ENCODE results near the gene SNX14. TPM values are rescaled to one million over a fixed set of nuclear protein-coding genes. Genes with fewer than 3 reads are reported as not detected.
"Not testable (repeated sequence)": the region's sequence is repeated elsewhere in the genome, so short reads cannot be mapped to it uniquely, and the experiment has no call there.

SNX14 gene, protein sequence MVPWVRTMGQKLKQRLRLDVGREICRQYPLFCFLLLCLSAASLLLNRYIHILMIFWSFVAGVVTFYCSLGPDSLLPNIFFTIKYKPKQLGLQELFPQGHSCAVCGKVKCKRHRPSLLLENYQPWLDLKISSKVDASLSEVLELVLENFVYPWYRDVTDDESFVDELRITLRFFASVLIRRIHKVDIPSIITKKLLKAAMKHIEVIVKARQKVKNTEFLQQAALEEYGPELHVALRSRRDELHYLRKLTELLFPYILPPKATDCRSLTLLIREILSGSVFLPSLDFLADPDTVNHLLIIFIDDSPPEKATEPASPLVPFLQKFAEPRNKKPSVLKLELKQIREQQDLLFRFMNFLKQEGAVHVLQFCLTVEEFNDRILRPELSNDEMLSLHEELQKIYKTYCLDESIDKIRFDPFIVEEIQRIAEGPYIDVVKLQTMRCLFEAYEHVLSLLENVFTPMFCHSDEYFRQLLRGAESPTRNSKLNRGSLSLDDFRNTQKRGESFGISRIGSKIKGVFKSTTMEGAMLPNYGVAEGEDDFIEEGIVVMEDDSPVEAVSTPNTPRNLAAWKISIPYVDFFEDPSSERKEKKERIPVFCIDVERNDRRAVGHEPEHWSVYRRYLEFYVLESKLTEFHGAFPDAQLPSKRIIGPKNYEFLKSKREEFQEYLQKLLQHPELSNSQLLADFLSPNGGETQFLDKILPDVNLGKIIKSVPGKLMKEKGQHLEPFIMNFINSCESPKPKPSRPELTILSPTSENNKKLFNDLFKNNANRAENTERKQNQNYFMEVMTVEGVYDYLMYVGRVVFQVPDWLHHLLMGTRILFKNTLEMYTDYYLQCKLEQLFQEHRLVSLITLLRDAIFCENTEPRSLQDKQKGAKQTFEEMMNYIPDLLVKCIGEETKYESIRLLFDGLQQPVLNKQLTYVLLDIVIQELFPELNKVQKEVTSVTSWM
- total RNA-seq: 10 to 100 TPM; 50.0 to 52.8 TPM

- no peaks in the 10 kb centered on the region for H3K27me3 Mint-ChIP-seq
- H3K4me1 Mint-ChIP-seq: peaks cover 39% of the 10 kb centered on the region
- H3K36me3 Mint-ChIP-seq: peaks cover 42% of the 10 kb centered on the region
- DNase-seq: peak; percentile 85
- peak within 1 kb of the TSS; percentile 94 for H3K4me3 Mint-ChIP-seq
- peak within 1 kb of the TSS; percentile 93 for H3K27ac Mint-ChIP-seq
- peaks cover 3% of the 10 kb centered on the region for H3K9me3 Mint-ChIP-seq
Observed at GRCh38 chr6:85593438-85594196, at the start of gene SNX14. Gene SNX14 (minus strand): TSS chr6:85593858. CDS start chr6:85593718, 140 bp downstream.

- DNase-seq: peak; percentile 99
- peak within 1 kb of the TSS; percentile 92 for H3K4me3 Mint-ChIP-seq
- peaks cover 8% of the 10 kb centered on the region for H3K27me3 Mint-ChIP-seq
- H3K27ac Mint-ChIP-seq: peak within 1 kb of the TSS; percentile 94
- peaks cover 2% of the 10 kb centered on the region for H3K9me3 Mint-ChIP-seq
- peaks cover 46% of the 10 kb centered on the region for H3K36me3 Mint-ChIP-seq
- peaks cover 38% of the 10 kb centered on the region for H3K4me1 Mint-ChIP-seq
Observed at GRCh38 chr6:85642774-85643536, 49.3 kb upstream of the SNX14 start, which contains the start of gene SYNCRIP. Gene SYNCRIP (minus strand): TSS chr6:85642886. CDS start chr6:85641439, 1,447 bp downstream.

DNA sequence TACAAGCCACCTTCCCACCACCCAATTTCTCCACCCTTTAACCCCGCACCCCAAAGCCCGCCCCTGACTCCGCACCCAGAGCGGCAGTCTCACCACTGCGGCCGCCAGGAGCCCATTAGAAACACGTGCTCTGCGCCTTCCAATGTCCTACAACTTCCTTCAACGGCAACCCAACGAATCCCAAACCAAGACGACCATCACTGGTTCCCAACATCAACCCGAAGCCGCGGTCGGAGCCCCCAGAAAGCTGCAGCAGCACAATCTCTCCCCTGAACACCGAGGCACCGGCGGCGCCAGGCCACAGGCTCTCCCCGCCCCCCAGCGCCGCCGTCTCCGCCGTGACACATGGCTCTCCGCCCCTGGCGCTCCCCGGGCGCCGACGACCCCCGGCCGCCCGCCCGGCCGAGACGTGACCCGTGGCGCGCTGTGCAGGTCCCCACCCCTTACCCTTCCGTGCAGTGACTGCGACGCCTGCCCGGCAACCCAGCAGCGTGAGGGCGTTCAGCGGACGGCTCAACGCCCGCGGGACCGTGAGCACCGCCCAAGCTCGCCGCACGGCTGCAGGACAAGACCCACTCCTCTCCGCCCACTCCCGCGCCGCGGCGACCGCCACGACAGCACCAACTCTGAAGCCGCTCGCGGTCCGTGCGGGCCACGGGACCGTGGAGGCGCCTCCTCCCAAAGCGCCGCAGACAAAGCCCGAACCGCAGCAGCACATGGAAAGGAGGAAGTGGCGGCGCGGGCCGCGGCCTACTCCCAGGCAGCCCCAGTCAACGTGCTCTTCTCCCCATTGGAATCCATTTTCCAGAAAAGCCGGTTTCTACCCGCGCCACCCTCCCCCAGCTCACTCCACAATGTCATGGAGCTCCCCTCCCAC is 48.5 kb upstream of the SNX14 start:
- Mint-ChIP-seq H3K4me1 (peaks cover 46% of the 10 kb centered on the region), H3K27ac (peak overlapping the region; percentile 94), H3K4me3 (peak overlapping the region; percentile 92), H3K27me3 (peaks cover 8% of the 10 kb centered on the region), H3K36me3 (peaks cover 55% of the 10 kb centered on the region), H3K9me3 (peaks cover 2% of the 10 kb centered on the region)
- DNase-seq: peak; percentile 61

GRCh38 chr6:85641522-85641896 is 47.9 kb upstream of the SNX14 start:
- H3K36me3 Mint-ChIP-seq: peaks cover 57% of the 10 kb centered on the region
- H3K9me3 Mint-ChIP-seq: peaks cover 2% of the 10 kb centered on the region
- DNase-seq: no peak
- H3K4me1 Mint-ChIP-seq: peaks cover 51% of the 10 kb centered on the region
- H3K4me3 Mint-ChIP-seq: peak overlapping the region; percentile 92
- H3K27me3 Mint-ChIP-seq: peaks cover 8% of the 10 kb centered on the region
- H3K27ac Mint-ChIP-seq: peak overlapping the region; percentile 94

GRCh38 chr6:85640821-85641220 is 47.2 kb upstream of the SNX14 start:
- Mint-ChIP-seq H3K4me1 (peaks cover 53% of the 10 kb centered on the region), H3K27me3 (peaks cover 8% of the 10 kb centered on the region), H3K9me3 (peaks cover 2% of the 10 kb centered on the region), H3K36me3 (peaks cover 59% of the 10 kb centered on the region), H3K27ac (peak overlapping the region; percentile 94), H3K4me3 (peak overlapping the region; percentile 92)
- no peak for DNase-seq

DNA sequence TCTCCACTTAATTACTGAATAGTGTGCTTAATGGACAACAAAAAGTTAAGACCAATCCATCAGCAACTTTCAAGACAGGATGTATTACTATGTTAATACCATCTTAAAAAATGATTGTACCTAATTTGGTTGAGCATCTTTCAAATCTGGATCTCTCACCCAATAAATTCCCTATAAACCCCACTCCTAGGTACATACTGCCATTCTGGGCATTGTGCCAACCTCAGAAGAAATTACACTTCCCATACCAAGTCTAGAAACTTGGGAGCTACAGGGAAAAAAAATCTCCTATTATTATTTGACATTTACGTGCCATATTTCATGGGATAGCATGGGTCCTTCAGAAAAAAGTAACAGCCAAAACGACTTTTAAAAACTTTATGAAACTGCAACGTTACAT is 43.9 kb upstream of the SNX14 start:
- H3K27ac Mint-ChIP-seq: peak overlapping the region; percentile 38
- peaks cover 61% of the 10 kb centered on the region for H3K4me1 Mint-ChIP-seq
- no peaks in the 10 kb centered on the region for H3K9me3 Mint-ChIP-seq
- no peak for DNase-seq
- H3K4me3 Mint-ChIP-seq: peak overlapping the region; percentile 34
- peaks cover 74% of the 10 kb centered on the region for H3K36me3 Mint-ChIP-seq
- peaks cover under 1% of the 10 kb centered on the region for H3K27me3 Mint-ChIP-seq

DNA sequence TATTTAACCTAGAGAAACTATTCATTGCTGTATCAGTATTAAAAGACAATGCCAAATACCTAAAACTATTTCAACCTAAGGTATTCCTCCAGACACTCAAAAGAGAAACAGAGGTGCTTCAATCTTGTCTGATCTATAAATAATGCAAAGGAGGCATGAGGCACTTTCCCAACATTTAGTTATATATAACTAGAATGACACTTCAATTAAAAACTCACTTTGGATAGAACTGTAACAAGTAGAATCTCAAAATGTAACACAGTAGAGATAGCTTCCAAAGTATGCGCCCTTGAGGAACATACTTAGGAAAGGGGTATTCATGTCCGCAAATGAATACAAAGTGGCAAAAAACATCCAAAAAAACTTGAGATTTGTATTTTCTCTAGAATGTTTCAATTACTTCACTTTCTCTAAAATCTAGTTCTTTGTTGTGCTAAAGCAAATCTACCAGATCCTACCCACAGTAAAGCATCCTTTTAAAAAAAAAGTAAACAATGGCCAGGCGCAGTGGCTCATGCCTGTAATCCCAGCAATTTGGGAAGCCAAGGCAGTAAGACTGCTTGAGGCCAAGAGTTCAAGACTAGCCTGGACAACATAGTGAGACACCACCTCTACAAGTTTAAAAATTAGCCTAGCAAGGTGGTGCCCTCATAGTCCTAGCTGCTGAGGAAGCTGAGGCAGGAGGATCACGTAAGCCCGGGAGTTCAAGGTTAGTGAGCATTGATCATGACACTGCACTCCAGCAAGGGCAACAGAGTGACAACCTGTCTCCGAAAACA is 38.7 kb upstream of the SNX14 start:
- peaks cover 70% of the 10 kb centered on the region for H3K36me3 Mint-ChIP-seq
- no peaks in the 10 kb centered on the region for H3K27me3 Mint-ChIP-seq
- peaks cover 56% of the 10 kb centered on the region for H3K4me1 Mint-ChIP-seq
- no peak for DNase-seq
- no peak overlapping the region for H3K4me3 Mint-ChIP-seq
- H3K27ac Mint-ChIP-seq: no peak overlapping the region
- H3K9me3 Mint-ChIP-seq: no peaks in the 10 kb centered on the region

- peaks cover 54% of the 10 kb centered on the region for H3K4me1 Mint-ChIP-seq
- not testable (repeated sequence) for H3K27ac Mint-ChIP-seq, H3K9me3 Mint-ChIP-seq, DNase-seq, H3K4me3 Mint-ChIP-seq, H3K27me3 Mint-ChIP-seq
- H3K36me3 Mint-ChIP-seq: peaks cover 69% of the 10 kb centered on the region
Observed at GRCh38 chr6:85631117-85631516, 37.5 kb upstream of the SNX14 start.

DNA sequence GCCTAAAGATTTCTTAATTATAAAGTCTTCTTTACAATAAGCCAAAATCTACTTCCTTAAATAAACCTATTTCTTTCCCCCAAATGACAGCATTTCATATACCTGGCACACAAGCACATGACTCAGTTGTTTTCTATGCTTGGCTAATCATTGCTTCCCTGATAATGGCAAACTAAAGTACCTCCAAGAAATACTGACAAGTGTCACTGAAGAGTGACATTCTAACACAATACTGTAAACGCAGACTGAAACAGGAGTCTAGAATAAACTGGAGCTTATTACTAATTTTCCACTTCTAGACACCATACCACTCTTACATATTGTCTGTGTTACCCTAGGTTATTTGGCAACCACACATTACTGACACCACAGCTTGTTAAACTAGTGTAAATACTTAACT is 34.7 kb upstream of the SNX14 start:
- Mint-ChIP-seq H3K27me3 (no peaks in the 10 kb centered on the region), H3K9me3 (no peaks in the 10 kb centered on the region), H3K27ac (peak overlapping the region; percentile 31), H3K36me3 (peaks cover 76% of the 10 kb centered on the region), H3K4me1 (peaks cover 61% of the 10 kb centered on the region), H3K4me3 (no peak overlapping the region)
- no peak for DNase-seq

- Mint-ChIP-seq H3K27ac (no peak overlapping the region), H3K9me3 (no peaks in the 10 kb centered on the region), H3K36me3 (peaks cover 61% of the 10 kb centered on the region), H3K4me1 (peaks cover 29% of the 10 kb centered on the region), H3K4me3 (no peak overlapping the region), H3K27me3 (no peaks in the 10 kb centered on the region)
- no peak for DNase-seq
Observed at GRCh38 chr6:85620308-85620707, 26.6 kb upstream of the SNX14 start.

DNA sequence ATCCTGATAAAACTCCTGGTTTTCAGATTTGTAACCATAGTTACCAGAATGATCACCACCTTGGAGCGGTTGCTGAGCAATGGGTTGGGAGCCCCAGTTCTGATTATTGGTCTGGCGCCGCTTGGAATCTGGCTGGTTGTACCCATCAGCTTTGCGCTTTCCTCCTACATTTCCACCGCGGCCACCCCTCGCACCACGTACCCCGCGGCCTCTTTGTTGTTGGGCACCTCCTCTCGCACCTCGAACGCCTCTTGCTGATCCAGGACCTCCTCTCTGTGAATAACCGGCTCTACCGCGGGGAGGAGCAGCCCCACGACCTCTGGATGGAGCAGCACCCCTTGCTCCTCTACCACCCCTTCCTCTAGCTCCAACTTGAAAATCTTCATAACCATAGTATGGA is 21.1 kb upstream of the SNX14 start:
- no peak for DNase-seq
- Mint-ChIP-seq H3K27ac (peak overlapping the region; percentile 22), H3K36me3 (peaks cover 45% of the 10 kb centered on the region), H3K9me3 (no peaks in the 10 kb centered on the region), H3K4me1 (peaks cover 14% of the 10 kb centered on the region), H3K27me3 (no peaks in the 10 kb centered on the region), H3K4me3 (no peak overlapping the region)

GRCh38 chr6:85612690-85613474 is 19.2 kb upstream of the SNX14 start:
- no peak for DNase-seq
- H3K27ac Mint-ChIP-seq: peak overlapping the region; percentile 58
- H3K36me3 Mint-ChIP-seq: peaks cover 41% of the 10 kb centered on the region
- no peaks in the 10 kb centered on the region for H3K27me3 Mint-ChIP-seq
- no peak overlapping the region for H3K4me3 Mint-ChIP-seq
- H3K4me1 Mint-ChIP-seq: peaks cover 14% of the 10 kb centered on the region
- H3K9me3 Mint-ChIP-seq: no peaks in the 10 kb centered on the region
